ENCODE data around the gene KREMEN1. TPM values are rescaled to one million over a fixed set of nuclear protein-coding genes. Genes with fewer than 3 reads are reported as not detected.

KREMEN1 gene
- total and polyA plus RNA-seq, 2 experiments from 2014 or later = 1.8 to 3.8 TPM

- Histone ChIP-seq H3F3A (replicated peaks; ENCODE audit: low read depth) (no peaks in the 10 kb centered on the region), H2AFZ (peak overlapping the region; percentile 65; the same call in 1 of the 2 replicates), H3K4me2 (no peak overlapping the region), H3K36me3 (ENCODE audit: insufficient read depth) (no peaks in the 10 kb centered on the region), H3K27ac (ENCODE audit: low read depth) (no peak overlapping the region), H3K4me1 (ENCODE audit: insufficient read depth) (no peaks in the 10 kb centered on the region), H3K4me3 (no peak overlapping the region), H4K20me1 (replicated peaks; ENCODE audit: insufficient read depth) (no peaks in the 10 kb centered on the region), H3K27me3 (ENCODE audit: insufficient read depth) (no peaks in the 10 kb centered on the region), H3K9me2 (ENCODE audit: insufficient read depth) (no peaks in the 10 kb centered on the region), H3K79me2 (replicated peaks; ENCODE audit: insufficient read depth) (no peaks in the 10 kb centered on the region)
- Mint-ChIP-seq H3K9me3 (no peaks in the 10 kb centered on the region), H3K27ac (no peak overlapping the region), H3K4me3 (no peak overlapping the region), H3K4me1 (peaks cover 18% of the 10 kb centered on the region), H3K27me3 (ENCODE audit: insufficient read depth, low read depth, poor library complexity) (peaks cover 8% of the 10 kb centered on the region), H3K36me3 (ENCODE audit: low read depth) (no peaks in the 10 kb centered on the region)
- TF ChIP-seq NANOG (IDR thresholded peaks at IDR 0.05; ENCODE audit: borderline replicate concordance) (no peak), EZH2phosphoT487 (IDR thresholded peaks at IDR 0.05; ENCODE audit: unreplicated experiment) (no peak), ZNF331 (CRISPR knock-in tag; IDR thresholded peaks at IDR 0.05; ENCODE audit: low read depth) (no peak), REST (IDR thresholded peaks at IDR 0.05; ENCODE audit: unreplicated experiment) (no peak), STAT1 (IDR thresholded peaks at IDR 0.05; ENCODE audit: unreplicated experiment) (no peak), EZH2 (IDR thresholded peaks at IDR 0.05; ENCODE audit: low read depth, unreplicated experiment) (no peak), JUNB (IDR thresholded peaks at IDR 0.05; ENCODE audit: unreplicated experiment) (no peak), ETS1 (IDR thresholded peaks at IDR 0.05) (no peak), ZNF114 (CRISPR knock-in tag; IDR thresholded peaks at IDR 0.05) (no peak), CREB1 (CRISPR knock-in tag; IDR thresholded peaks at IDR 0.05; ENCODE audit: low read depth) (no peak), POLR2AphosphoS5 (IDR thresholded peaks at IDR 0.05; ENCODE audit: low read depth) (no peak)
- TF ChIP-seq, protein P1, sequence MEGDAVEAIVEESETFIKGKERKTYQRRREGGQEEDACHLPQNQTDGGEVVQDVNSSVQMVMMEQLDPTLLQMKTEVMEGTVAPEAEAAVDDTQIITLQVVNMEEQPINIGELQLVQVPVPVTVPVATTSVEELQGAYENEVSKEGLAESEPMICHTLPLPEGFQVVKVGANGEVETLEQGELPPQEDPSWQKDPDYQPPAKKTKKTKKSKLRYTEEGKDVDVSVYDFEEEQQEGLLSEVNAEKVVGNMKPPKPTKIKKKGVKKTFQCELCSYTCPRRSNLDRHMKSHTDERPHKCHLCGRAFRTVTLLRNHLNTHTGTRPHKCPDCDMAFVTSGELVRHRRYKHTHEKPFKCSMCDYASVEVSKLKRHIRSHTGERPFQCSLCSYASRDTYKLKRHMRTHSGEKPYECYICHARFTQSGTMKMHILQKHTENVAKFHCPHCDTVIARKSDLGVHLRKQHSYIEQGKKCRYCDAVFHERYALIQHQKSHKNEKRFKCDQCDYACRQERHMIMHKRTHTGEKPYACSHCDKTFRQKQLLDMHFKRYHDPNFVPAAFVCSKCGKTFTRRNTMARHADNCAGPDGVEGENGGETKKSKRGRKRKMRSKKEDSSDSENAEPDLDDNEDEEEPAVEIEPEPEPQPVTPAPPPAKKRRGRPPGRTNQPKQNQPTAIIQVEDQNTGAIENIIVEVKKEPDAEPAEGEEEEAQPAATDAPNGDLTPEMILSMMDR (conservative IDR thresholded peaks at IDR 0.05; ENCODE audit: low read depth in 2 of 2) = no peak
- TF ChIP-seq, protein P2, sequence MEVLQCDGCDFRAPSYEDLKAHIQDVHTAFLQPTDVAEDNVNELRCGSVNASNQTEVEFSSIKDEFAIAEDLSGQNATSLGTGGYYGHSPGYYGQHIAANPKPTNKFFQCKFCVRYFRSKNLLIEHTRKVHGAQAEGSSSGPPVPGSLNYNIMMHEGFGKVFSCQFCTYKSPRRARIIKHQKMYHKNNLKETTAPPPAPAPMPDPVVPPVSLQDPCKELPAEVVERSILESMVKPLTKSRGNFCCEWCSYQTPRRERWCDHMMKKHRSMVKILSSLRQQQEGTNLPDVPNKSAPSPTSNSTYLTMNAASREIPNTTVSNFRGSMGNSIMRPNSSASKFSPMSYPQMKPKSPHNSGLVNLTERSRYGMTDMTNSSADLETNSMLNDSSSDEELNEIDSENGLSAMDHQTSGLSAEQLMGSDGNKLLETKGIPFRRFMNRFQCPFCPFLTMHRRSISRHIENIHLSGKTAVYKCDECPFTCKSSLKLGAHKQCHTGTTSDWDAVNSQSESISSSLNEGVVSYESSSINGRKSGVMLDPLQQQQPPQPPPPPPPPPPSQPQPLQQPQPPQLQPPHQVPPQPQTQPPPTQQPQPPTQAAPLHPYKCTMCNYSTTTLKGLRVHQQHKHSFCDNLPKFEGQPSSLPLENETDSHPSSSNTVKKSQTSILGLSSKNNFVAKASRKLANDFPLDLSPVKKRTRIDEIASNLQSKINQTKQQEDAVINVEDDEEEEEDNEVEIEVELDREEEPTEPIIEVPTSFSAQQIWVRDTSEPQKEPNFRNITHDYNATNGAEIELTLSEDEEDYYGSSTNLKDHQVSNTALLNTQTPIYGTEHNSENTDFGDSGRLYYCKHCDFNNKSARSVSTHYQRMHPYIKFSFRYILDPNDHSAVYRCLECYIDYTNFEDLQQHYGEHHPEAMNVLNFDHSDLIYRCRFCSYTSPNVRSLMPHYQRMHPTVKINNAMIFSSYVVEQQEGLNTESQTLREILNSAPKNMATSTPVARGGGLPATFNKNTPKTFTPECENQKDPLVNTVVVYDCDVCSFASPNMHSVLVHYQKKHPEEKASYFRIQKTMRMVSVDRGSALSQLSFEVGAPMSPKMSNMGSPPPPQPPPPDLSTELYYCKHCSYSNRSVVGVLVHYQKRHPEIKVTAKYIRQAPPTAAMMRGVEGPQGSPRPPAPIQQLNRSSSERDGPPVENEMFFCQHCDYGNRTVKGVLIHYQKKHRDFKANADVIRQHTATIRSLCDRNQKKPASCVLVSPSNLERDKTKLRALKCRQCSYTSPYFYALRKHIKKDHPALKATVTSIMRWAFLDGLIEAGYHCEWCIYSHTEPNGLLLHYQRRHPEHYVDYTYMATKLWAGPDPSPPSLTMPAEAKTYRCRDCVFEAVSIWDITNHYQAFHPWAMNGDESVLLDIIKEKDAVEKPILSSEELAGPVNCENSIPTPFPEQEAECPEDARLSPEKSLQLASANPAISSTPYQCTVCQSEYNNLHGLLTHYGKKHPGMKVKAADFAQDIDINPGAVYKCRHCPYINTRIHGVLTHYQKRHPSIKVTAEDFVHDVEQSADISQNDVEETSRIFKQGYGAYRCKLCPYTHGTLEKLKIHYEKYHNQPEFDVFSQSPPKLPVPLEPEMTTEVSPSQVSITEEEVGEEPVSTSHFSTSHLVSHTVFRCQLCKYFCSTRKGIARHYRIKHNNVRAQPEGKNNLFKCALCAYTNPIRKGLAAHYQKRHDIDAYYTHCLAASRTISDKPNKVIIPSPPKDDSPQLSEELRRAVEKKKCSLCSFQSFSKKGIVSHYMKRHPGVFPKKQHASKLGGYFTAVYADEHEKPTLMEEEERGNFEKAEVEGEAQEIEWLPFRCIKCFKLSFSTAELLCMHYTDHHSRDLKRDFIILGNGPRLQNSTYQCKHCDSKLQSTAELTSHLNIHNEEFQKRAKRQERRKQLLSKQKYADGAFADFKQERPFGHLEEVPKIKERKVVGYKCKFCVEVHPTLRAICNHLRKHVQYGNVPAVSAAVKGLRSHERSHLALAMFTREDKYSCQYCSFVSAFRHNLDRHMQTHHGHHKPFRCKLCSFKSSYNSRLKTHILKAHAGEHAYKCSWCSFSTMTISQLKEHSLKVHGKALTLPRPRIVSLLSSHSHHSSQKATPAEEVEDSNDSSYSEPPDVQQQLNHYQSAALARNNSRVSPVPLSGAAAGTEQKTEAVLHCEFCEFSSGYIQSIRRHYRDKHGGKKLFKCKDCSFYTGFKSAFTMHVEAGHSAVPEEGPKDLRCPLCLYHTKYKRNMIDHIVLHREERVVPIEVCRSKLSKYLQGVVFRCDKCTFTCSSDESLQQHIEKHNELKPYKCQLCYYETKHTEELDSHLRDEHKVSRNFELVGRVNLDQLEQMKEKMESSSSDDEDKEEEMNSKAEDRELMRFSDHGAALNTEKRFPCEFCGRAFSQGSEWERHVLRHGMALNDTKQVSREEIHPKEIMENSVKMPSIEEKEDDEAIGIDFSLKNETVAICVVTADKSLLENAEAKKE (CRISPR knock-in tag; IDR thresholded peaks at IDR 0.05) = no peak
- ATAC-seq (peak; percentile 70), DNase-seq (ENCODE audit: low spot score) (peak; percentile 69)
These were observed 10.5 kb upstream of the KREMEN1 start for GRCh38 chr22:29062286-29062821.
